HEK293 (cell line): ENCODE data around the gene RBMS1.

Experiments used
- CTCF ChIP-seq: fragments of 450-650 bp; formaldehyde crosslinking; IDR thresholded peaks from 2 replicates; pipeline ENCODE4 v1.5.1; 2016; ENCODE audit warnings: missing biosample characterization, missing genetic modification characterization
- GLI4 ChIP-seq: fragments of 450-650 bp; formaldehyde crosslinking; IDR thresholded peaks from 2 replicates; pipeline ENCODE4 v1.5.1; 2016; ENCODE audit warnings: missing biosample characterization, missing genetic modification characterization
- ZNF121 ChIP-seq: fragments of 450-650 bp; formaldehyde crosslinking; IDR thresholded peaks from 2 replicates; pipeline ENCODE4 v1.5.1; 2016; ENCODE audit warnings: missing biosample characterization, missing genetic modification characterization
- ZNF184 ChIP-seq: fragments of 450-650 bp; IDR thresholded peaks from 2 replicates; pipeline ENCODE4 v1.5.1; 2018; ENCODE audit warnings: missing biosample characterization, mild to moderate bottlenecking, missing genetic modification characterization
- ZNF830 ChIP-seq: fragments of 450-650 bp; IDR thresholded peaks from 2 replicates; pipeline ENCODE4 v1.5.0; 2018; ENCODE audit warnings: missing biosample characterization, missing genetic modification characterization, low read depth, mild to moderate bottlenecking, moderate library complexity
- ZSCAN23 ChIP-seq: fragments of 450-650 bp; formaldehyde crosslinking; IDR thresholded peaks from 2 replicates; pipeline ENCODE4 v1.5.1; 2016; ENCODE audit warnings: missing biosample characterization, missing genetic modification characterization
- TF ChIP-seq, protein P1 (sequence below): sonication (generic); formaldehyde crosslinking; IDR thresholded peaks from 2 replicates; pipeline ENCODE4 v1.8.1; 2022; ENCODE audit warnings: mild to moderate bottlenecking, moderate library complexity, missing genetic modification reagents

DNA sequence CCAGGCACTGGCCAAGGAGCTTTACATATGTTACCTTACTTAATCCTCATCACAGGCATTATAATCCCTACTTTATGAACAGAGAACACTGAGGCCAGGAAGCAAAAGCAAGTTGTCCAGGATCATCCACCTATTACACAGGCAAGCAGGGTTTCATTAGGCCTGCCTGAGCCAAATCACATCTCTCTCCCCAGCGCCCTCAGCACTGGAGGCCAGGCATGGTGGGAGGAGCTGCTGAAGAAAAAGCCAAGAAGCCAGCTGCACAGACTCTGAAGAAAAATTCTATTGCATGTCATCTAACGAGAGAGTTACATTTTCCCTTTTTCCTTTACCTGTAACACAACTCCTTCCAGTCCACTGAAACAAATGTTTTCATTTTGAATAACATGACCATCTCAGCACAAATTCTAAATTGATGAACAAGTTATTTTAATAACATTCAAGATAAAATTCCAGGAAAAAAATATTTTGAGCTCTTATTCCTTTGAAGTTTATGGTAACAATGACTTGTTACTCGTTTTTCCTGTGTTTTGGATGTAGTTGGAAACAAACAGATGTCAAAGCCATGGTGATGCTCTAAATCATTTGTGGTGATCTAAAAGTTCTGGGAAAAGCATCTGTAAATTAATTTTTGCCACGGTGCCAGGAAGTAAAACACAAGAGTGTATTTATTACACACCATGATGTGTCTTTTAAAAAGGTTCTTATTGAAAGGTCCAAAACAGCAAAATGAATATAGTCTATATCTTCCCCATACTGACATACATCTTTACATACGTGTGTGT lies 154.5 kb downstream of the RBMS1 start:
- TF ChIP-seq, protein P1, sequence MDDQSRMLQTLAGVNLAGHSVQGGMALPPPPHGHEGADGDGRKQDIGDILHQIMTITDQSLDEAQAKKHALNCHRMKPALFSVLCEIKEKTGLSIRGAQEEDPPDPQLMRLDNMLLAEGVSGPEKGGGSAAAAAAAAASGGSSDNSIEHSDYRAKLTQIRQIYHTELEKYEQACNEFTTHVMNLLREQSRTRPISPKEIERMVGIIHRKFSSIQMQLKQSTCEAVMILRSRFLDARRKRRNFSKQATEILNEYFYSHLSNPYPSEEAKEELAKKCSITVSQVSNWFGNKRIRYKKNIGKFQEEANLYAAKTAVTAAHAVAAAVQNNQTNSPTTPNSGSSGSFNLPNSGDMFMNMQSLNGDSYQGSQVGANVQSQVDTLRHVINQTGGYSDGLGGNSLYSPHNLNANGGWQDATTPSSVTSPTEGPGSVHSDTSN (CRISPR knock-in tag): no peak
- TF ChIP-seq CTCF (tag by site-specific recombination): no peak
- no peak for TF ChIP-seq ZNF121 (tag by site-specific recombination)
- no peak for TF ChIP-seq ZSCAN23 (tag by site-specific recombination)
- no peak for TF ChIP-seq ZNF830
- TF ChIP-seq ZNF184 (tag by site-specific recombination): no peak
- TF ChIP-seq GLI4: no peak
